ENCODE data around the gene KCNN4.

GRCh38 chr19:43798546-43799409 is 18.0 kb upstream of the KCNN4 start:
- no peak for TF ChIP-seq CTCF (conservative IDR thresholded peaks at IDR 0.05; ENCODE audit: low read depth, low read length)
- no peak for TF ChIP-seq EZH2 (IDR thresholded peaks at IDR 0.05; ENCODE audit: borderline replicate concordance, low read depth, low read length, poor library complexity, severe bottlenecking)

Measured in A673 (cell line).